ENCODE data around the gene TIMP2. TPM values are rescaled to one million over a fixed set of nuclear protein-coding genes. Genes with fewer than 3 reads are reported as not detected.

The TIMP2 gene
- total RNA-seq, 2 donors from 2014 or later: 99.1 to 158 TPM

- no peak for DNase-seq (ENCODE audit: low spot score)
- Histone ChIP-seq H3K9me3 (no peaks in the 10 kb centered on the region), H3K27me3 (no peaks in the 10 kb centered on the region), H3K4me3 (no peak overlapping the region), H3K27ac (peak overlapping the region; percentile 48 to 68), H3K36me3 (peaks cover 5% of the 10 kb centered on the region), H3K4me1 (peaks cover 0 to 77% of the 10 kb centered on the region in 2 donors)
- TF ChIP-seq CTCF (IDR thresholded peaks at IDR 0.05): no peak
Measured at GRCh38 chr17:78898947-78899346, 26.2 kb downstream of the TIMP2 start.

DNA sequence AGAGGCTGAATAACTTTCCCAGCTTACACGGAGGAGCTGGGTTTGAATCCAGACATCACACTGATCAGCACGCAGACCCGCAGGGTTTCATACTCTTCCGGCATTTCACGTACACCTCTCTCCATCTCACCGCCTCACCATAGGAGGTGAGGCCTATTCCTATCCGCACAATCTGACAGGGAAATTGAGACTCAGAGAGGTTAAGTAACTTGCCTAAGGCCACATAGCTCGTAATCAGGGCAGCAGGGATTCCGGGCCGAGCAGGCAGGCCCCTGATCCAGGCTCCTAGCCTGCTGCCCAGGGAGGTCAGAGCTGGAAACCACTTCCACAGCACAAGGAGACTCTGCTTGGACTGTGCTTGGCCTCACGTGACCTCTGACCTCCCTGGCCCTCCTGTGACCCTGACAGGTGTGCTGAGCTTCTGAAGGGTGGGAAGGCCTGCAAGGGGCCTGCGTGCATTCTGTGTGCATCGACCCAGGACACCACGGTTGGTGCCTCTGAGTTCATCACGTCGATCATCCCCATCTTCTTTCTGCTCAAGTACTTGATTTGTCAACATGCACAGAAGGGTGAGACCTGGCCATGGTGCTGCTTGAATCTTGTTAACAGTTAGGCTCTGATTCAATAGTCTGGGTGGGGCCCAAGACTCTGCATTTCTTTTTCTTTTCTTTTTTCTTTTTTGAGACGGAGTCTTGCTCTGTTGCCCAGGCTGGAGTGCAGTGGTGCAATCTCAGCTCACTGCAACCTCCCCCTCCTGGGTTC lies 26.9 kb downstream of the TIMP2 start:
- H3K4me1 ChIP-seq: peaks cover 0 to 77% of the 10 kb centered on the region in 2 donors
- H3K9me3 ChIP-seq: no peaks in the 10 kb centered on the region
- DNase-seq (ENCODE audit: low spot score): no peak
- peak overlapping the region; percentile 35 to 68 for H3K27ac ChIP-seq
- H3K27me3 ChIP-seq: no peaks in the 10 kb centered on the region
- TF ChIP-seq CTCF (IDR thresholded peaks at IDR 0.05): no peak
- peaks cover 5% of the 10 kb centered on the region for H3K36me3 ChIP-seq
- H3K4me3 ChIP-seq: no peak overlapping the region

DNA sequence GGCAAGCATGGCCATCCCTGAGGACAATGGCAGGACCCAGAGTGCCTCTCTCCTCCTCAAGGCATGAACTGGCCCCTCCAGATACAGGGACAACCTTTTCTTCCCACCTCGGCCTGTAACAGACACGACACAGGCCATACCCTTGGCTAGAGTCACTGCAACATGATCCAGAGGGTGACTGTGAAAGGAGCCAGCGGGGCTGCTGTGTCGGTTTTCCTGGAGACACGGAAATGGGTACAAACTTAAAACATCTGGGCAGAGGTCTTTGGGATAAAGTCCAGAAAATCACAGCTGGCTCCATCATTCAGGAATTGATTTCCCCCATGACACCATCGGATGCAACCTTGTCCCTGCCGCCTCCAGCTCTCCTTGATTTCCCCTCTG lies 27.5 kb downstream of the TIMP2 start:
- no peak overlapping the region for H3K4me3 ChIP-seq
- no peak for TF ChIP-seq CTCF (IDR thresholded peaks at IDR 0.05)
- H3K36me3 ChIP-seq: peaks cover 5% of the 10 kb centered on the region
- no peak for DNase-seq (ENCODE audit: low spot score)
- H3K27me3 ChIP-seq: no peaks in the 10 kb centered on the region
- H3K4me1 ChIP-seq: peaks cover 0 to 77% of the 10 kb centered on the region in 2 donors
- peak overlapping the region; percentile 46 to 55 for H3K27ac ChIP-seq
- H3K9me3 ChIP-seq: no peaks in the 10 kb centered on the region

- Histone ChIP-seq H3K4me3 (no peak overlapping the region), H3K9me3 (no peaks in the 10 kb centered on the region), H3K4me1 (peaks cover 0 to 78% of the 10 kb centered on the region in 2 donors), H3K27me3 (no peaks in the 10 kb centered on the region), H3K27ac (peak overlapping the region; percentile 46 to 55), H3K36me3 (peaks cover 5% of the 10 kb centered on the region)
- DNase-seq (ENCODE audit: low spot score): no peak
- TF ChIP-seq CTCF (IDR thresholded peaks at IDR 0.05): no peak
Measured at GRCh38 chr17:78896834-78897663, 28.1 kb downstream of the TIMP2 start.

DNA sequence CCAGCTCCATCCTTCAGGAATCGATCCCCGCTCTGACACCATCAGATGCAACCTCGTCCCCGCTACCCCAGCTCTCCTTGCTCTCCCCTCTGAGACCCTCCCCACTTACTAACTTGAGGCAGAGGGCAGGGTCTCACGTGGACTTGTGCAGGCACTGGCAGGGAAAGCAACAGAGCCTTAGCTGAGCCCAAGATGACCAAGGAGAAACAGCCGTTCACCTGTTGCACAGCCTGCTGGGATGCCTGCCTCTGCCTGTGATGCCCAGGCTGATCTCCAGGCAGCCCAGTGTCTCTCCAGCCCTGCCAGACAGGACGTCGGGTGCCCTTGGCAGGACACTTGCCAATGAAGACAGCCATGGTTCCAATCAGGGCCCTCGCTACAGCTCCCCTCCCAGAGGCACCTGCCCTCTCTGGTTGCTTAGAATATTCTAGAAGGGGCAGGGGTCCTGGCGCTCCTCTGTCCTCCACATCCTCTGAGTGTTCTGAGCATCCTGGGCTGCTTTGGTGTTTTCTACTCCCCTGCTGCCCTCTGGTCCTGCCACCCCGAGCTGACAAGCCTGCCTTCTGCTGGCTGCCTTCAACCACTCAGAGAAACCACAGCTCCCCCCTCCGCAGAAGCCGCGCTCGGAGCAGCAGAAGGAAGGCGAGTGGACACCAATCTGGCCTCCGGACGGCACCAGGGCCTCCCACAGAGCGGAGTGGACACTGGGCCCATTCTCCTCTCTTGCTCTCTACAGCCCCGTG lies 28.9 kb downstream of the TIMP2 start:
- no peak overlapping the region for H3K4me3 ChIP-seq
- TF ChIP-seq CTCF (IDR thresholded peaks at IDR 0.05): no peak
- H3K27ac ChIP-seq: peak overlapping the region; percentile 50 to 55
- H3K9me3 ChIP-seq: no peaks in the 10 kb centered on the region
- DNase-seq (ENCODE audit: low spot score): no peak
- H3K4me1 ChIP-seq: peaks cover 0 to 86% of the 10 kb centered on the region in 2 donors
- no peaks in the 10 kb centered on the region for H3K27me3 ChIP-seq
- H3K36me3 ChIP-seq: peaks cover 5% of the 10 kb centered on the region

All from right atrium auricular region (tissue), 2 donors.